Measurements from ENCODE around the gene BRD3.

Gene BRD3

GRCh38 chr9:134003237-134003636 is 64.6 kb downstream of the BRD3 start:
- no peak for TF ChIP-seq CTCF (conservative IDR thresholded peaks at IDR 0.05)
- H3K27ac ChIP-seq, result no peak overlapping the region

DNA sequence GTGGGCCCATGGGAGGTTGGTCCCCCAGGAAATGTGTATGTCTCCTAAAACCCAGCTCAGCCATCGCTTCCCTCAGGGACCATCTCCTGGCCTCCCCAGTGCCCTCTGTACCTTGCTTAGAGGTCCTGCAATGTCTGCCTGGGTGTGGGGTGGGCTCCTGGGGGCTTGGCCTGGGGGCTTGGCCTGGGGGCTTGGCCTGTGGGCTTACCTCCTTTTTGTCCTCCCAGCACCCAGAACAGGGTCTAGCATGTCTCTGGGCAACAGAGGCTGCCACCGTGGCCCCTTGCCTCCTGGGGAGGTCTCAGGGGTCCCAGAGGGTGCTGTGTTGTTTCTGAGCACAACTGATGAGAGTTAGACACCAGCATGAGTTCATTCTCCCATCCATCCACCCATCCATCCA is 65.0 kb downstream of the BRD3 start:
- TF ChIP-seq CTCF (conservative IDR thresholded peaks at IDR 0.05), result no peak
- H3K27ac ChIP-seq, result no peak overlapping the region

DNA sequence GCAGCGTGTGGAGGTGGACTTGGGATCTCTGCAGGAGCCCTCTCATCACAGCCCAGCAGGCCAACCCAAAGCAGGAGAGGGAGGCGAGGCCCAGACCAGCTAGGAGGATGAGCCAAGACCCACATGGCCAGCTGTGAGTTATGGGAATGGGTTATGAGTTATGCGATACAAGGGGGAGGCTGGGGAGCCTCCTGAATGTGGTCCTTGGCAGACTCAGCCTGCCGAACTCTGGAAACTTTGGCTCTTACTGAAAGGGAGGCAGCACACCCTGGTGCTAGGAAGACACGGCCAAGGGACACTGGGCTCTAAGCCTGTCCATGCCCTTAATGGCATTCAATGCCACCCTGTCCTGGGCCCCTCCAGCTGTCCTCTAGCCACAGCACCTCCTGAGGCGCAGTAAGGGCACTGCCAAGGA is 68.0 kb downstream of the BRD3 start:
- H3K27ac ChIP-seq, result no peak overlapping the region
- TF ChIP-seq CTCF (conservative IDR thresholded peaks at IDR 0.05), result no peak

DNA sequence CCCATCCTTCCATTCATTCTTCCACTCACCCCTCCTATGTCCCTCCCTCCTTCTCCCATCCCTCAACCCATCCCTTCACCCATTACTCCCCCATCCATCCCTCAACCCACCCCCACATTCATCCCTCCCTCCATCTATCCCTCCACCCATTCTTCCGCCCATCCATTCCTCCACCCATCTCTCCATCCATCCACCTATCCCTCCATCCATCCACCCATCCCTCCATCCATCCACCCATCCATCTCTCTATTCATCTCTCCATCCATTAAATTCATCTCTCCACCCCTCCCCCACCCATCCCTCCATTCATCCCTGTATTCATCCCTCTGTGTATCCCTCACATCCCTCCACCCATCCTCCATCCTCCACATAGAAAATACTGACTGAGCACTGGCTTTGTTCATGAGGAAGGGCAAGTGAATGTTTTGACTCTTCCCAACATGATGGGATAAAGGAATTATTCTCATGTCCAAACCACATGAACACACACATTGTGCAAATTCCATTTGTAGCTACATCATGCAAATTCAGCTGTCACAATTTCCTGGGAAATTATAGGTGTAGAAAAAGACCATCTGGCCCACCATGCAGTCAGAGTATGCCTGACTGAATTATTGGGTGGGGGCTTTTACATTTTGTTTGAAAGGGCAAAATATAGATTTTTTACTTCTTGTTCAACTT is 68.8 kb downstream of the BRD3 start:
- H3K27ac ChIP-seq, result no peak overlapping the region
- TF ChIP-seq CTCF (conservative IDR thresholded peaks at IDR 0.05), result no peak

- no peak overlapping the region for H3K27ac ChIP-seq
- no peak for TF ChIP-seq CTCF (conservative IDR thresholded peaks at IDR 0.05)
Observed at GRCh38 chr9:133997584-133997983, 70.2 kb downstream of the BRD3 start.

DNA sequence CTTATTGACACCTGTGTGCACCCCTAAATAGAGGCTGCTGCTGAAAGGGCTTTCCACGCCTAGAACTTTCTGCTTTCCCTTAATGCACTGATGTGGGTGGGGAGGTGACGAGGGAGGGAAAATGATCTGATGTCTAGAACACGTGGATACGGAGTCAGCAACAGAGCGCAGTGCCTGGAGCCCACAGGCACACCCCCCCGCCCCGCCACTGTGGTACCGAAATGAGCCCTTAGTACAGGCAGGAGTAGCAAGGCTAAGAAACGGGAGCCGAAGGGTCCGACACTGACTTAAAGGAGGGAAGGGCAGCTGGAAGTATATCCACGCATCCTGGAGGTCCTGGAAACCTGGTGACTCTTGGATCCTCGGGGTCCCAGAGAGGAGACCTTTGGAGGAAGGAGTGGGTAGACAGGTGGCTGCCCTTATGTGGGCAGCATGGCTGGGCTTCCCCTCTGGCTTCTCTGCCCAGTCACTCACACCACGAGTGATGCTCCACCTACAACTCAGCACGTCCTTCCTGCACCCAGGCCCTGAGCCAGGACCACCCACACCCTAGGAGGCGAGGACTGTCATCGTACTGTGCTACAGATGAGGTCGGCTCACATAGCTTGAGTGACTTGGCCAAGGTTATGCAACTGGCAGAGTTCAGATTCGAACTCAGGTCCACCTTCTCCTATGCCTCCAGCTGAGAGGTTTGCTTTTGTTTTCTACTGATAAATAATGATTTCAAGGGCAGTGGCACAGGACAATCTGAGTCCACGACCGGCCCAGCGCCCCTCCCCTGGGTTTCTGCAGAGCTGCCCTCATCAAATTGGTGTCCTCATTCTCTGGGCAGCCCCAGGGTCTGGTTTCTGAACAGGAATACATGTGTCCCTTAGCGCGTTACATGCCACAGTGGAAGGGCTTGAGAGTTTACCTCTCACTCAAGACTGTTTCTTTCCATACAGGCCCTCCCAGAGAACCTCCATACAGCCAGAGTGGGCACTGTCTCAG is 71.0 kb downstream of the BRD3 start:
- H3K27ac ChIP-seq, result no peak overlapping the region
- TF ChIP-seq CTCF (conservative IDR thresholded peaks at IDR 0.05), result no peak

Data from VCaP (cell line).